CD4-positive, CD25-positive, alpha-beta regulatory T cell (primary cell): ENCODE measurements around the gene ARID3C. TPM values are rescaled to one million over a fixed set of nuclear protein-coding genes. Genes with fewer than 3 reads are reported as not detected.

ENCODE experiments used
- ATAC-seq, 2 donors: fragments of 150-1000 bp; cut with Tn5 transposase; one replicate each; pipeline ENCODE4 v1.10.0; 2021; ENCODE audit warnings: low read depth in 2 of 2, moderate number of reproducible peaks in 2 of 2, moderate library complexity in 1 of 2
- DNase-seq, 3 donors: peaks; one replicate each; pipeline versions ENCODE4 v3.0.0 to v3.0.0-alpha.2; 2012 to 2022; ENCODE audit warnings: mixed read lengths in 1 of 3
- H3K27ac ChIP-seq: one replicate; pipeline ENCODE4 v1.7.0; 2013; ENCODE audit warnings: mild to moderate bottlenecking, low read length; ENCODE audit not compliant: insufficient read depth, poor library complexity, severe bottlenecking
- H3K27me3 ChIP-seq: one replicate; pipeline ENCODE4 v1.7.0; 2013; ENCODE audit warnings: low read length; ENCODE audit not compliant: control insufficient read depth, insufficient read depth
- H3K36me3 ChIP-seq: one replicate; pipeline ENCODE4 v1.7.0; 2013; ENCODE audit warnings: mild to moderate bottlenecking, low read length, moderate library complexity; ENCODE audit not compliant: control insufficient read depth, insufficient read depth
- H3K4me1 ChIP-seq: 2 replicates; pipeline ENCODE4 v1.7.0; 2013; ENCODE audit warnings: mild to moderate bottlenecking, low read length; ENCODE audit not compliant: insufficient read depth, control insufficient read depth, poor library complexity, severe bottlenecking
- H3K4me3 ChIP-seq: one replicate; pipeline ENCODE4 v1.7.0; 2013; ENCODE audit warnings: low read depth, mild to moderate bottlenecking, low read length, moderate library complexity
- H3K9me3 ChIP-seq, 2 experiments: 1 replicate in 1 of 2; 2 replicates in 1 of 2; pipeline ENCODE4 v1.7.0; 2013; ENCODE audit warnings: low read length in 2 of 2, mild to moderate bottlenecking in 1 of 2, moderate library complexity in 1 of 2; ENCODE audit not compliant: control insufficient read depth in 2 of 2
- H3K27ac Mint-ChIP-seq, 3 donors: one replicate each; pipeline ENCODE4 v1.8.0; 2020 to 2022; ENCODE audit warnings: mild to moderate bottlenecking in 3 of 3, mixed read lengths in 3 of 3, moderate library complexity in 2 of 3
- H3K27me3 Mint-ChIP-seq: one replicate; pipeline ENCODE4 v1.8.0; 2022; ENCODE audit warnings: mild to moderate bottlenecking, mixed read lengths
- H3K36me3 Mint-ChIP-seq: one replicate; pipeline ENCODE4 v1.8.0; 2020; ENCODE audit warnings: mixed read lengths
- H3K4me1 Mint-ChIP-seq, 4 donors: one replicate each; pipeline ENCODE4 v1.8.0; 2020 to 2022; ENCODE audit warnings: mixed read lengths in 4 of 4, mild to moderate bottlenecking in 1 of 4
- H3K4me3 Mint-ChIP-seq, 4 donors: one replicate each; pipeline ENCODE4 v1.8.0; 2020 to 2022; ENCODE audit warnings: mild to moderate bottlenecking in 4 of 4, mixed read lengths in 4 of 4, moderate library complexity in 3 of 4
- H3K9me3 Mint-ChIP-seq, 7 donors: one replicate each; pipeline ENCODE4 v1.8.0; 2020 to 2022; ENCODE audit warnings: mixed read lengths in 7 of 7, mild to moderate bottlenecking in 3 of 7, moderate library complexity in 2 of 7
- polyA plus RNA-seq, 4 donors: library from polyadenylated mRNA; unstranded; fragments of 300-500 nt; fragmentation: Illumina TruSeq; gene quantifications; one replicate each; pipeline ENCODE4 v1.2.3, GENCODE V29; 2021
- total RNA-seq: library from RNA; stranded (reverse); gene quantifications from one replicate; pipeline ENCODE4 v1.2.3, GENCODE V29; 2022

The ARID3C gene
- total and polyA plus RNA-seq, 5 donors from 2014 or later: not detected

- no peak for ATAC-seq
- Mint-ChIP-seq H3K27me3 (peaks cover 20% of the 10 kb centered on the region), H3K36me3 (peaks cover 8% of the 10 kb centered on the region), H3K4me1 (peaks cover 14 to 51% (median 20%) of the 10 kb centered on the region in 4 donors), H3K4me3 (peak overlapping the region in 1 of 4 donors; percentile 73), H3K9me3 (peaks cover 0 to 2% (median 0%) of the 10 kb centered on the region in 7 donors), H3K27ac (no peak overlapping the region)
- Histone ChIP-seq H3K27me3 (peaks cover 14% of the 10 kb centered on the region), H3K36me3 (no peaks in the 10 kb centered on the region), H3K4me3 (no peak overlapping the region), H3K9me3 (no peaks in the 10 kb centered on the region), H3K27ac (no peak overlapping the region), H3K4me1 (peaks cover 39% of the 10 kb centered on the region)
- no peak for DNase-seq
These were observed 4.3 kb upstream of the ARID3C start for GRCh38 chr9:34633166-34633565.

- peak overlapping the region in 3 of 4 donors; percentile 35 to 70 (median 56) for H3K4me3 Mint-ChIP-seq
These were observed 1.7 kb upstream of the ARID3C start for GRCh38 chr9:34630402-34631154.

GRCh38 chr9:34629491-34629808, 584 bp upstream of the ARID3C start:
- H3K4me1 ChIP-seq: peaks cover 19% of the 10 kb centered on the region
- no peak overlapping the region for H3K27ac ChIP-seq
- ATAC-seq: no peak
- peaks cover 12 to 29% (median 12%) of the 10 kb centered on the region in 4 donors for H3K4me1 Mint-ChIP-seq
- H3K27ac Mint-ChIP-seq: no peak overlapping the region
- H3K4me3 Mint-ChIP-seq: peak overlapping the region; percentile 70 to 83 (median 82)
- H3K36me3 Mint-ChIP-seq: peaks cover 8% of the 10 kb centered on the region
- DNase-seq: no peak
- peaks cover 40% of the 10 kb centered on the region for H3K27me3 ChIP-seq
- H3K36me3 ChIP-seq: no peaks in the 10 kb centered on the region
- H3K4me3 ChIP-seq: no peak overlapping the region
- no peaks in the 10 kb centered on the region for H3K9me3 ChIP-seq
- H3K27me3 Mint-ChIP-seq: peaks cover 47% of the 10 kb centered on the region
- peaks cover 0 to 3% (median 0%) of the 10 kb centered on the region in 7 donors for H3K9me3 Mint-ChIP-seq

More at GRCh38 chr9:34630402-34631154, 1.7 kb upstream of the ARID3C start:
- Histone ChIP-seq H3K36me3 (no peaks in the 10 kb centered on the region), H3K4me3 (no peak overlapping the region), H3K27me3 (peaks cover 37% of the 10 kb centered on the region), H3K4me1 (peaks cover 22% of the 10 kb centered on the region), H3K9me3 (no peaks in the 10 kb centered on the region), H3K27ac (no peak overlapping the region)
- DNase-seq (no peak), ATAC-seq (no peak)
- peaks cover 8% of the 10 kb centered on the region for H3K36me3 Mint-ChIP-seq
- H3K4me1 Mint-ChIP-seq: peaks cover 12 to 40% (median 12%) of the 10 kb centered on the region in 4 donors
- H3K9me3 Mint-ChIP-seq: peaks cover 0 to 3% (median 0%) of the 10 kb centered on the region in 7 donors
- peaks cover 43% of the 10 kb centered on the region for H3K27me3 Mint-ChIP-seq
- H3K27ac Mint-ChIP-seq: no peak overlapping the region

- no peaks in the 10 kb centered on the region for H3K9me3 ChIP-seq
- ATAC-seq (peak in 1 of 2 donors; percentile 15), DNase-seq (no peak)
- peak overlapping the region in 2 of 3 donors; percentile 2 to 79 for H3K27ac Mint-ChIP-seq
- H3K4me1 Mint-ChIP-seq: peaks cover 6 to 30% (median 10%) of the 10 kb centered on the region in 4 donors
- H3K36me3 Mint-ChIP-seq: peaks cover 5% of the 10 kb centered on the region
- peaks cover 0 to 3% (median 0%) of the 10 kb centered on the region in 7 donors for H3K9me3 Mint-ChIP-seq
- H3K4me3 ChIP-seq: peak overlapping the region; percentile 64
- H3K27me3 ChIP-seq: peaks cover 40% of the 10 kb centered on the region
- H3K27me3 Mint-ChIP-seq: peaks cover 59% of the 10 kb centered on the region
- H3K4me1 ChIP-seq: peaks cover 32% of the 10 kb centered on the region
- no peaks in the 10 kb centered on the region for H3K36me3 ChIP-seq
- peak overlapping the region; percentile 16 to 88 (median 79) for H3K4me3 Mint-ChIP-seq
- H3K27ac ChIP-seq: no peak overlapping the region
These were observed 880 bp downstream of the ARID3C start for GRCh38 chr9:34627716-34628655.

- H3K27ac Mint-ChIP-seq: no peak overlapping the region
- peaks cover 0 to 3% (median 0%) of the 10 kb centered on the region in 7 donors for H3K9me3 Mint-ChIP-seq
- peaks cover 76% of the 10 kb centered on the region for H3K27me3 Mint-ChIP-seq
- Histone ChIP-seq H3K36me3 (no peaks in the 10 kb centered on the region), H3K27me3 (peaks cover 46% of the 10 kb centered on the region), H3K4me3 (no peak overlapping the region), H3K9me3 (no peaks in the 10 kb centered on the region), H3K4me1 (peaks cover 37% of the 10 kb centered on the region), H3K27ac (no peak overlapping the region)
- peaks cover 11 to 38% (median 15%) of the 10 kb centered on the region in 4 donors for H3K4me1 Mint-ChIP-seq
- no peak for DNase-seq
- ATAC-seq: no peak
- no peak overlapping the region for H3K4me3 Mint-ChIP-seq
- peaks cover 5% of the 10 kb centered on the region for H3K36me3 Mint-ChIP-seq
These were observed 3.7 kb downstream of the ARID3C start for GRCh38 chr9:34625186-34625486.

- Histone ChIP-seq H3K4me3 (no peak overlapping the region), H3K27ac (no peak overlapping the region), H3K9me3 (no peaks in the 10 kb centered on the region), H3K36me3 (no peaks in the 10 kb centered on the region), H3K27me3 (peaks cover 44% of the 10 kb centered on the region), H3K4me1 (peaks cover 42% of the 10 kb centered on the region)
- ATAC-seq: no peak
- Mint-ChIP-seq H3K27me3 (peaks cover 71% of the 10 kb centered on the region), H3K9me3 (peaks cover 0 to 3% (median 0%) of the 10 kb centered on the region in 7 donors), H3K27ac (no peak overlapping the region), H3K36me3 (peaks cover 5% of the 10 kb centered on the region), H3K4me3 (peak overlapping the region in 1 of 4 donors; percentile 11), H3K4me1 (peaks cover 15 to 43% (median 19%) of the 10 kb centered on the region in 4 donors)
- no peak for DNase-seq
These were observed 4.2 kb downstream of the ARID3C start for GRCh38 chr9:34624475-34625185.
